Vagina (tissue), 2 donors: Measurements from ENCODE around the gene ATP7B. TPM values are rescaled to one million over a fixed set of nuclear protein-coding genes. Genes with fewer than 3 reads are reported as not detected.

ENCODE experiments used
- DNase-seq, 2 donors: peaks; one replicate each; pipeline ENCODE4 v3.0.0-alpha.2; 2017; ENCODE audit errors: extremely low spot score in 2 of 2
- H3K27ac ChIP-seq: fragments of 200-600 bp; sonication (generic); one replicate; pipeline ENCODE4 v1.5.1; 2019
- H3K27me3 ChIP-seq: fragments of 200-600 bp; sonication (generic); one replicate; pipeline ENCODE4 v1.5.1; 2019
- H3K36me3 ChIP-seq, 2 donors: fragments of 200-600 bp; sonication (generic); one replicate each; pipeline ENCODE4 v1.5.1; 2017 to 2019
- H3K4me1 ChIP-seq: fragments of 200-600 bp; sonication (generic); one replicate; pipeline ENCODE4 v1.5.1; 2019
- H3K4me3 ChIP-seq, 2 donors: fragments of 200-600 bp; sonication (generic); 1 replicate in 1 of 2; 2 replicates in 1 of 2; pipeline ENCODE4 v1.5.1; 2016 to 2019
- H3K9me3 ChIP-seq: fragments of 200-600 bp; sonication (generic); one replicate; pipeline ENCODE4 v1.5.1; 2019
- POLR2A ChIP-seq, 2 donors: fragments of 450-650 bp; IDR thresholded peaks; one replicate each; pipeline ENCODE4 v1.6.1; 2017; ENCODE audit warnings: antibody characterized with exemption in 2 of 2, mild to moderate bottlenecking in 2 of 2, moderate library complexity in 2 of 2
- POLR2AphosphoS5 ChIP-seq, 2 donors: sonication (generic); formaldehyde crosslinking; IDR thresholded peaks; one replicate each; pipeline ENCODE4 v1.9.0; 2017; ENCODE audit warnings: antibody characterized with exemption in 2 of 2, mild to moderate bottlenecking in 2 of 2, low read depth in 1 of 2; ENCODE audit not compliant: insufficient read depth in 1 of 2
- intact Hi-C: fragments of 100-400 bp; cut with DNase I; formaldehyde crosslinking; loops from one replicate; pipeline ENCODE4 v1.15.1; 2023
- total RNA-seq: library from RNA; depleted of rRNA; stranded (reverse); fragments of >200 nt; gene quantifications from one replicate; pipeline ENCODE4 v1.2.3, GENCODE V29; 2016
- TF ChIP-seq, protein P1 (sequence below), 3 experiments: fragments of 450-650 bp in 2 of 3; fragments of 200-600 bp in 1 of 3; sonication (generic) in 1 of 3; IDR thresholded peaks; one replicate each; pipeline ENCODE4 v1.5.1; 2017 to 2019; ENCODE audit warnings: antibody characterized with exemption in 3 of 3, mild to moderate bottlenecking in 2 of 3, moderate library complexity in 2 of 3

Gene ATP7B
- total RNA-seq, 1 donor from 2014 or later = 2.5 TPM

DNA sequence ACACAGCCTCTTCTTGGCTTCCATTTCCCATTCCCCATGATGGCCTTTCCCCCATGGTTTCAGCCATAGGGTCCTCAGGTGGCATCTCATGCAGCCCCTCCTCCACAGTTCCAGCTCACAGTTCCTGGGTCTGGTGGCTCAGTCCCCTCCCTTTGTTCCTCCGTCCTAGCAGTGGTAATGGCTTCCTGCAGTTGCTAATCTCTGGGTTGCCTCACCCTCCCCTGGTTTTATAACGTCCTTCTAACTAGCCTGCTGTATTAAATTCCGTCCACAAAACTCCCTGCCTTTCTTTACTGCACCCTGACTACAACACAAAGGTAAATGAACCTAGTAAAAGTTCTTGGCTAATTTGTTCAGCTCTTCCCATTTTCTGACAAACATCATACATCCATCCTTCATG lies 118.6 kb downstream of the ATP7B start:
- H3K27ac ChIP-seq = no peak overlapping the region
- intact Hi-C loops = no loop called here
- no peaks in the 10 kb centered on the region for H3K27me3 ChIP-seq
- H3K4me1 ChIP-seq = no peaks in the 10 kb centered on the region
- H3K36me3 ChIP-seq = no peaks in the 10 kb centered on the region
- no peak overlapping the region for H3K4me3 ChIP-seq
- TF ChIP-seq, protein P1, sequence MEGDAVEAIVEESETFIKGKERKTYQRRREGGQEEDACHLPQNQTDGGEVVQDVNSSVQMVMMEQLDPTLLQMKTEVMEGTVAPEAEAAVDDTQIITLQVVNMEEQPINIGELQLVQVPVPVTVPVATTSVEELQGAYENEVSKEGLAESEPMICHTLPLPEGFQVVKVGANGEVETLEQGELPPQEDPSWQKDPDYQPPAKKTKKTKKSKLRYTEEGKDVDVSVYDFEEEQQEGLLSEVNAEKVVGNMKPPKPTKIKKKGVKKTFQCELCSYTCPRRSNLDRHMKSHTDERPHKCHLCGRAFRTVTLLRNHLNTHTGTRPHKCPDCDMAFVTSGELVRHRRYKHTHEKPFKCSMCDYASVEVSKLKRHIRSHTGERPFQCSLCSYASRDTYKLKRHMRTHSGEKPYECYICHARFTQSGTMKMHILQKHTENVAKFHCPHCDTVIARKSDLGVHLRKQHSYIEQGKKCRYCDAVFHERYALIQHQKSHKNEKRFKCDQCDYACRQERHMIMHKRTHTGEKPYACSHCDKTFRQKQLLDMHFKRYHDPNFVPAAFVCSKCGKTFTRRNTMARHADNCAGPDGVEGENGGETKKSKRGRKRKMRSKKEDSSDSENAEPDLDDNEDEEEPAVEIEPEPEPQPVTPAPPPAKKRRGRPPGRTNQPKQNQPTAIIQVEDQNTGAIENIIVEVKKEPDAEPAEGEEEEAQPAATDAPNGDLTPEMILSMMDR (IDR thresholded peaks at IDR 0.05) = no peak
- TF ChIP-seq POLR2AphosphoS5 (IDR thresholded peaks at IDR 0.05; ENCODE audit: insufficient read depth in 1 of 2, low read depth in 1 of 2) (no peak), POLR2A (IDR thresholded peaks at IDR 0.05) (no peak)
- DNase-seq = peak in 1 of 2 donors; percentile 34
- H3K9me3 ChIP-seq = no peaks in the 10 kb centered on the region

DNA sequence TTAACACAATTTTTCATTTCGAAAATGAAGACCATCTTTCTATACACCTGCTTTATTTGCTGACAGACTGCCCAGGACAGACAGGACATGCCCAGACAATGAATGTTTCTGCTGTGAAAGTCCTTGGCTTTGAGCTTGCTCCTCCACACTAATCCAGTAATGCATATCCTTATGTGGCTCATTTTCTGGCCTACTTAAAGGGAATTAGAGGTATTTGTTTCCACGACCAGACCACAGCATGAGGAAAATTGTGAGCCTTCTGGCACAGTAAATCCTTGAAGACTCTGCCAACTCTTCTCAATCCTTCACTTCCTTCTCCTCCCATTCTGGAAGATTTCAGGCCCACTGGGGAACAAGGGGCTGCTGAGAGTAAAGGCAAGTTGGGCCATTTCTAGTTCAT lies 123.8 kb downstream of the ATP7B start:
- H3K27ac ChIP-seq = no peak overlapping the region
- no peaks in the 10 kb centered on the region for H3K36me3 ChIP-seq
- H3K27me3 ChIP-seq = no peaks in the 10 kb centered on the region
- H3K4me3 ChIP-seq = no peak overlapping the region
- no peak for TF ChIP-seq POLR2A (IDR thresholded peaks at IDR 0.05)
- peak in 1 of 2 donors; percentile 40 for DNase-seq
- intact Hi-C loops = no loop called here
- H3K9me3 ChIP-seq = no peaks in the 10 kb centered on the region
- no peaks in the 10 kb centered on the region for H3K4me1 ChIP-seq

GRCh38 chr13:51885651-51886050 lies 125.6 kb downstream of the ATP7B start:
- Histone ChIP-seq H3K4me1 (no peaks in the 10 kb centered on the region), H3K9me3 (no peaks in the 10 kb centered on the region), H3K36me3 (no peaks in the 10 kb centered on the region), H3K27ac (no peak overlapping the region), H3K27me3 (no peaks in the 10 kb centered on the region), H3K4me3 (no peak overlapping the region)
- intact Hi-C loops = no loop called here
- TF ChIP-seq POLR2AphosphoS5 (IDR thresholded peaks at IDR 0.05; ENCODE audit: insufficient read depth in 1 of 2, low read depth in 1 of 2) (no peak), POLR2A (IDR thresholded peaks at IDR 0.05) (no peak)
- TF ChIP-seq, protein P1 (IDR thresholded peaks at IDR 0.05) = no peak
- peak in 1 of 2 donors; percentile 25 for DNase-seq

GRCh38 chr13:51883226-51883600 lies 128.0 kb downstream of the ATP7B start:
- no peaks in the 10 kb centered on the region for H3K36me3 ChIP-seq
- DNase-seq = peak in 1 of 2 donors; percentile 58
- no peaks in the 10 kb centered on the region for H3K4me1 ChIP-seq
- no peaks in the 10 kb centered on the region for H3K27me3 ChIP-seq
- no peak overlapping the region for H3K27ac ChIP-seq
- H3K9me3 ChIP-seq = no peaks in the 10 kb centered on the region
- intact Hi-C loops = no loop called here
- H3K4me3 ChIP-seq = no peak overlapping the region
- TF ChIP-seq POLR2AphosphoS5 (IDR thresholded peaks at IDR 0.05; ENCODE audit: insufficient read depth in 1 of 2, low read depth in 1 of 2) (no peak), POLR2A (IDR thresholded peaks at IDR 0.05) (no peak)
- TF ChIP-seq, protein P1 (IDR thresholded peaks at IDR 0.05) = no peak

Other genes with a start within 250 kb of the ATP7B start
- 12.5 TPM for gene DHRS12, start 207.3 kb downstream of the ATP7B start, total RNA-seq
- 0.25 TPM for gene TMEM272, start 166.3 kb downstream of the ATP7B start, total RNA-seq
- not detected for gene CCDC70, start 149.5 kb downstream of the ATP7B start, total RNA-seq
- 12.5 TPM for gene ALG11, start 948 bp upstream of the ATP7B start, total RNA-seq
- gene UTP14C, start 13.2 kb upstream of the ATP7B start, total RNA-seq = 5.9 TPM
- gene NEK5, start 117.6 kb upstream of the ATP7B start, total RNA-seq = 0.98 TPM
- 16.5 TPM for gene NEK3, start 148.1 kb upstream of the ATP7B start, total RNA-seq